Sigmoid colon (tissue), 7 donors: ENCODE results near the gene TNIK. TPM values are rescaled to one million over a fixed set of nuclear protein-coding genes. Genes with fewer than 3 reads are reported as not detected.

ENCODE experiments used
- DNase-seq: peaks from one replicate; pipeline ENCODE4 v3.0.0-alpha.2; 2019
- H3K27ac ChIP-seq, 4 donors: fragments of 200-600 bp; sonication (generic); one replicate each; pipeline ENCODE4 v1.5.1; 2016 to 2019; ENCODE audit warnings: mild to moderate bottlenecking in 1 of 4
- H3K27me3 ChIP-seq, 3 donors: fragments of 200-600 bp; sonication (generic); one replicate each; pipeline ENCODE4 v1.5.1; 2019; ENCODE audit warnings: mild to moderate bottlenecking in 1 of 3
- H3K36me3 ChIP-seq, 4 donors: fragments of 200-600 bp; sonication (generic); one replicate each; pipeline ENCODE4 v1.5.1; 2016 to 2019
- H3K4me1 ChIP-seq, 4 donors: fragments of 200-600 bp; sonication (generic); one replicate each; pipeline ENCODE4 v1.5.1; 2017 to 2019
- H3K4me3 ChIP-seq, 4 donors: fragments of 200-600 bp; sonication (generic); one replicate each; pipeline ENCODE4 v1.5.1; 2017 to 2019; ENCODE audit warnings: mild to moderate bottlenecking in 2 of 4, moderate library complexity in 1 of 4
- H3K9me3 ChIP-seq, 4 donors: fragments of 200-600 bp in 3 of 4; sonication (generic) in 3 of 4; one replicate each; pipeline versions ENCODE4 v1.5.1 to v1.6.1; 2013 to 2019
- EP300 ChIP-seq, 4 donors: sonication (generic); formaldehyde crosslinking; IDR thresholded peaks; one replicate each; pipeline ENCODE4 v1.6.1; 2017; ENCODE audit warnings: antibody characterized with exemption in 4 of 4
- POLR2A ChIP-seq, 2 donors: fragments of 450-650 bp; IDR thresholded peaks; one replicate each; pipeline ENCODE4 v1.6.1; 2016; ENCODE audit warnings: antibody characterized with exemption in 2 of 2, mild to moderate bottlenecking in 2 of 2, moderate library complexity in 2 of 2
- POLR2AphosphoS5 ChIP-seq, 4 donors: sonication (generic); formaldehyde crosslinking; IDR thresholded peaks; one replicate each; pipeline ENCODE4 v1.6.1; 2017; ENCODE audit warnings: antibody characterized with exemption in 4 of 4
- WGBS, 2 donors: extraction: QIAGEN DNeasy Blood & Tissue Kit; methylation state at CpG; one replicate each; pipeline ENCODE4 v1.1.7; 2013; 5-methylcytosine and 5-hydroxymethylcytosine counted together
- intact Hi-C: fragments of 100-400 bp; cut with DNase I; formaldehyde crosslinking; loops from one replicate; pipeline ENCODE4 v1.15.1; 2023
- polyA plus RNA-seq, 3 donors: library from polyadenylated mRNA; stranded (reverse); fragments of 200-250 nt; gene quantifications; one replicate each; pipeline ENCODE4 v1.2.3, GENCODE V29; 2013
- total RNA-seq, 4 donors: library from RNA; depleted of rRNA; stranded (reverse); fragments of >200 nt; gene quantifications; one replicate each; pipeline ENCODE4 v1.1.0, GENCODE V29; 2016
- TF ChIP-seq, protein P1 (sequence below), 4 experiments: fragments of 450-650 bp in 3 of 4; fragments of 200-600 bp in 1 of 4; IDR thresholded peaks; one replicate each; pipeline ENCODE4 v1.5.1; 2016 to 2019; ENCODE audit warnings: antibody characterized with exemption in 4 of 4, mild to moderate bottlenecking in 3 of 4, moderate library complexity in 2 of 4
- donor health status: healthy with polysubstance abuse.
- donor health status: Bipolar disorder and iron deficiency.
- donor health status: healthy.

The TNIK gene
- total and polyA plus RNA-seq, 7 donors, result 5.4 to 21.3 (median 9.2) TPM

DNA sequence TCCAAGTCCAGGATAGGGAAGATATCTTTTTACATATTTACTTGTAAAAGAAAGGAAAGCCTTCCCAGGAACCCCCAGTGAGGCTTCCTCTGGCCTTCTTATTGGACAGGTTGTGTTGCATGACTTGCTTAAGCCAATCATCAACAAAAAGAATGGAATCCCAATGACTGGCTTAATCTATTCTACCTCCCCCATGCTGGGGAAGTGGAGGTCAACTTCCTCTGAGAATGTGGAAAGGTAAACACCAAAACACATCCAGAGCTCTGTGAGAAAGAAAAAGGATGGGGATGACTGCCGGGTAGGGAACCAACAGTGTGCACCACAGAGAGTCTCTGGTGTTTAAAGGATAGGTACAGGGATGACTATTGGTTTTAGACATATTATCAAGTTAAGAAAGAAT is 25.1 kb downstream of the TNIK start:
- 89 to 98% methylated on average over 1 of the region's 1 CpG for WGBS, 2 donors
- no peaks in the 10 kb centered on the region for H3K9me3 ChIP-seq
- no peak for DNase-seq
- H3K27me3 ChIP-seq, result no peaks in the 10 kb centered on the region
- H3K4me1 ChIP-seq, result peaks cover 0 to 30% (median 19%) of the 10 kb centered on the region in 4 donors
- intact Hi-C loops, result no loop called here
- no peak for TF ChIP-seq POLR2A (IDR thresholded peaks at IDR 0.05)
- no peak for TF ChIP-seq EP300 (IDR thresholded peaks at IDR 0.05)
- TF ChIP-seq POLR2AphosphoS5 (IDR thresholded peaks at IDR 0.05), result no peak
- TF ChIP-seq, protein P1, sequence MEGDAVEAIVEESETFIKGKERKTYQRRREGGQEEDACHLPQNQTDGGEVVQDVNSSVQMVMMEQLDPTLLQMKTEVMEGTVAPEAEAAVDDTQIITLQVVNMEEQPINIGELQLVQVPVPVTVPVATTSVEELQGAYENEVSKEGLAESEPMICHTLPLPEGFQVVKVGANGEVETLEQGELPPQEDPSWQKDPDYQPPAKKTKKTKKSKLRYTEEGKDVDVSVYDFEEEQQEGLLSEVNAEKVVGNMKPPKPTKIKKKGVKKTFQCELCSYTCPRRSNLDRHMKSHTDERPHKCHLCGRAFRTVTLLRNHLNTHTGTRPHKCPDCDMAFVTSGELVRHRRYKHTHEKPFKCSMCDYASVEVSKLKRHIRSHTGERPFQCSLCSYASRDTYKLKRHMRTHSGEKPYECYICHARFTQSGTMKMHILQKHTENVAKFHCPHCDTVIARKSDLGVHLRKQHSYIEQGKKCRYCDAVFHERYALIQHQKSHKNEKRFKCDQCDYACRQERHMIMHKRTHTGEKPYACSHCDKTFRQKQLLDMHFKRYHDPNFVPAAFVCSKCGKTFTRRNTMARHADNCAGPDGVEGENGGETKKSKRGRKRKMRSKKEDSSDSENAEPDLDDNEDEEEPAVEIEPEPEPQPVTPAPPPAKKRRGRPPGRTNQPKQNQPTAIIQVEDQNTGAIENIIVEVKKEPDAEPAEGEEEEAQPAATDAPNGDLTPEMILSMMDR (IDR thresholded peaks at IDR 0.05), result no peak
- H3K27ac ChIP-seq, result no peak overlapping the region
- no peaks in the 10 kb centered on the region for H3K36me3 ChIP-seq
- H3K4me3 ChIP-seq, result no peak overlapping the region

DNA sequence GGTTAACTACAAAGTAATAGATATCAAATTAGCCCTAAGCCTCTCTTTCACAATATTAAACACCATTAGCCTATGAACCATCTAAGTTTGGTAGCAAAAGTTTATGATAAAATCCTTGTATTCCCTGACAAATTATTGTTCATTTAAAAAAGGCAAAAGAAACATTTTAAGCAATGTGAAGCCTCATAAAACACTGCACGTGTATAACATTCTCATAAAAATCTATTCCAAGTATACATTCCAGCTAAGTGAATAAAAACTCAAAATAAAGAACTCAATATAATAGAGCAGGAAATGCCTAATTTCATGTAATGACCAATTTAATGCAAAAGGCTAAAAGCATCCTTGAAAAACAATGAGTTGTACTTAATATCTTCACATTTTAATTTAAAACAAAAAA is 27.7 kb downstream of the TNIK start:
- no peaks in the 10 kb centered on the region for H3K36me3 ChIP-seq
- no peaks in the 10 kb centered on the region for H3K9me3 ChIP-seq
- H3K4me3 ChIP-seq, result no peak overlapping the region
- H3K27ac ChIP-seq, result no peak overlapping the region
- no peak for DNase-seq
- TF ChIP-seq POLR2AphosphoS5 (IDR thresholded peaks at IDR 0.05) (no peak), EP300 (IDR thresholded peaks at IDR 0.05) (no peak), POLR2A (IDR thresholded peaks at IDR 0.05) (no peak)
- TF ChIP-seq, protein P1 (IDR thresholded peaks at IDR 0.05), result no peak
- WGBS, 2 donors, result 51 to 64% methylated on average over 1 of the region's 1 CpG
- peaks cover 0 to 27% (median 17%) of the 10 kb centered on the region in 4 donors for H3K4me1 ChIP-seq
- intact Hi-C loops, result no loop called here
- H3K27me3 ChIP-seq, result no peaks in the 10 kb centered on the region

DNA sequence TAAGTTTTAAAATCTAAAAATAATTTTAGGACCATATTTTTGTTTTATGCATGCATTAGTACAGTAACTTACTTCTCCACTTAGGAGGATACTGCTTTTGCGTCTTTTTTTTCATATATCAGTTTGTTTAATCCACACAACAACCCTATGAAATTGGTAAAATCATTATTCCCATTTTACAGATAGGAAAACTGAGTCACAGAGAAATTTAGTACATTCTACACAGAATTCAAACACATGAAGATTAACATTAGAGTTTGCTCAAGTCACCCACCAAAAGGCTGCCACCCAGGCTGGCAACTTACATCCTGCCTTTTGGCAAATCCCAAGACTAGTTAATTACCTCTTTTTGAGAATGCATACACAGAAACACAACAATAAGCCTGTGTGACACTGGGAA is 28.7 kb downstream of the TNIK start:
- H3K4me3 ChIP-seq, result no peak overlapping the region
- no peaks in the 10 kb centered on the region for H3K36me3 ChIP-seq
- no peak for DNase-seq
- H3K4me1 ChIP-seq, result peaks cover 0 to 17% (median 8%) of the 10 kb centered on the region in 4 donors
- 93 to 97% methylated on average over 1 of the region's 1 CpG for WGBS, 2 donors
- no peak overlapping the region for H3K27ac ChIP-seq
- H3K27me3 ChIP-seq, result no peaks in the 10 kb centered on the region
- intact Hi-C loops, result no loop called here
- H3K9me3 ChIP-seq, result no peaks in the 10 kb centered on the region
- TF ChIP-seq EP300 (IDR thresholded peaks at IDR 0.05) (no peak), POLR2A (IDR thresholded peaks at IDR 0.05) (no peak)
- TF ChIP-seq, protein P1 (IDR thresholded peaks at IDR 0.05), result no peak

DNA sequence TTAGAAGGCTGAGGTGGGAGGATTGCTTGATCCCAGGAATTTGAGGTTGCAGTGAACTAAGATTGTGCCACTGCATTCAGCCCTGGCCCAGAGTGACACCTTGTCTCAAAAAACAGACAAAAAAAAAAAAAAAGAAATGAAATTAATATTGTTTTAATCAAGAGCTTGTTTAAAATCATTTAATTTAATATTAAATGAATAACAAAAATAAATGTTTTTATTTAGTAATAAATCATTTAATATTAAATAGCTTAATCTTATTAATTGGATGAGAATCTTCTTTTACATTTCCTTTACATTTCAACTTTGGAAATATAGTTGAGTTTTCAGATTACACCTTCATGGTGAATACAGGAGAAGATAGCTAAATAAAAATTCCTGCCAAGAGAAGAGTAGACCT is 29.7 kb downstream of the TNIK start:
- Histone ChIP-seq H3K4me3 (no peak overlapping the region), H3K27ac (no peak overlapping the region), H3K4me1 (peaks cover 0 to 11% (median 5%) of the 10 kb centered on the region in 4 donors), H3K27me3 (no peaks in the 10 kb centered on the region), H3K9me3 (no peaks in the 10 kb centered on the region), H3K36me3 (no peaks in the 10 kb centered on the region)
- DNase-seq, result no peak
- intact Hi-C loops, result no loop called here
- no peak for TF ChIP-seq EP300 (IDR thresholded peaks at IDR 0.05)

DNA sequence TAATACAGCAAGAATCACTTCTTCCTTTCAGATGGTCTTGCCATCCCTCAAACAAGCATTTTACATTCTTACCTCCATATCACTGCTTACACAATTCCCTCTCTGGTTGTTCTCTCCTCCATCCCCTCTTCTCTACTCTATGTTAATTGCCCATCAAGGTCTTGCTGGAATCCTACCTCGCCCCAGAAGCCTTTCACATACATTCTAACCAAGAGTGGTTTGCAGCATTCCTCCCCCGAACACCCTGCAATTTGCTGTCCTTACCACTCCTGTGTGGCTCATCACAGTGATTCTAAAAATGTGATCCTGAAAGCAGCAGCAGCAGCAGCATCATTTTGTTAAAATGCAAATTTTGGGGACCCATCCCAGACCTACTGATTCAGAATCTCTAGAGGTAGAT is 30.6 kb downstream of the TNIK start:
- Histone ChIP-seq H3K27me3 (no peaks in the 10 kb centered on the region), H3K4me1 (peaks cover 0 to 11% (median 5%) of the 10 kb centered on the region in 4 donors), H3K36me3 (no peaks in the 10 kb centered on the region), H3K9me3 (no peaks in the 10 kb centered on the region), H3K27ac (no peak overlapping the region), H3K4me3 (no peak overlapping the region)
- TF ChIP-seq POLR2AphosphoS5 (IDR thresholded peaks at IDR 0.05) (no peak), POLR2A (IDR thresholded peaks at IDR 0.05) (no peak), EP300 (IDR thresholded peaks at IDR 0.05) (no peak)
- TF ChIP-seq, protein P1 (IDR thresholded peaks at IDR 0.05), result no peak
- WGBS, 2 donors, result 94 to 96% methylated on average over 2 of the region's 2 CpGs
- DNase-seq, result no peak
- intact Hi-C loops, result no loop called here
